Stimulated activated CD4-positive, alpha-beta T cell treated with anti-CD3 and anti-CD28 coated beads, Interleukin-12 subunit alpha, Interleukin-12 subunit beta, amount 100 ng/mL, for 4 hours (primary cell): ENCODE measurements around the gene B4GALT2.

Experiments
- DNase-seq: peaks from one replicate; pipeline ENCODE4 v3.0.0-alpha.2; 2020

The B4GALT2 gene

DNA sequence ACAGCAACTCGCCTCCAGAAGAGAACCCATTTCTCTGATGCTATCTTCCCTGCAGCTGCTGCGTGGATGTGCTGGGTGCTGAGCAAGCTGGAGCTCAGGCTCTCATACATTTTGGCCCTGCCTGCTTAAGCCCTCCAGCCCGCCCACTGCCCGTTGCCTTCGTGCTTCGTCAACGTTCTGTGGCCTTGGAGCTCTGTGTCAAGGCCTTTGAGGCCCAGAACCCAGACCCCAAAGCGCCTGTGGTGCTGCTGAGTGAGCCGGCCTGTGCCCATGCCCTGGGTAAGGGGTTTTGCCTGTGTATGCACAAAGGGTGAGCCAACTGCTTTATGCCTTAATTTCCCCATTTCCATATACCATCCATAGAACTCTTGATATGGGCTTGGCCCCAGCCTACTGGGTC lies 8.1 kb upstream of the B4GALT2 start:
- no peak for DNase-seq

DNA sequence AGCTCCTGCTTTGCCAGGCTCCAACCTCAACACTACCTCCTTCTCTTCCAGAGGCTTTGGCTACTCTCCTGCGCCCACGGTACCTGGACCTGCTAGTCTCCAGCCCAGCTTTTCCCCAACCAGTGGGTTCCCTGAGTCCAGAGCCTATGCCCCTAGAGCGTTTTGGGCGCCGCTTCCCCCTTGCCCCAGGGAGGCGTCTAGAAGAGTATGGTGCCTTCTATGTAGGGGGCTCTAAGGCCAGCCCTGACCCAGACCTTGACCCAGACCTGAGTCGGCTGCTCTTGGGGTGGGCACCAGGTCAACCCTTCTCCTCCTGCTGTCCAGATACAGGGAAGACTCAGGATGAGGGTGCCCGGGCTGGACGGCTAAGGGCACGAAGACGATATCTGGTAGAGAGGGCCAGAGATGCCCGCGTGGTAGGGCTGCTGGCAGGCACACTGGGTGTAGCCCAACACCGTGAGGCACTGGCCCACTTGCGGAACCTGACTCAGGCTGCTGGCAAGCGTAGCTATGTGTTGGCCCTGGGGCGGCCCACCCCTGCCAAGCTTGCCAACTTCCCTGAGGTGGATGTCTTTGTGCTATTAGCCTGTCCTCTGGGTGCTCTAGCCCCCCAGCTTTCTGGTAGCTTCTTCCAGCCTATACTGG lies 7.6 kb upstream of the B4GALT2 start:
- DNase-seq = no peak

DNA sequence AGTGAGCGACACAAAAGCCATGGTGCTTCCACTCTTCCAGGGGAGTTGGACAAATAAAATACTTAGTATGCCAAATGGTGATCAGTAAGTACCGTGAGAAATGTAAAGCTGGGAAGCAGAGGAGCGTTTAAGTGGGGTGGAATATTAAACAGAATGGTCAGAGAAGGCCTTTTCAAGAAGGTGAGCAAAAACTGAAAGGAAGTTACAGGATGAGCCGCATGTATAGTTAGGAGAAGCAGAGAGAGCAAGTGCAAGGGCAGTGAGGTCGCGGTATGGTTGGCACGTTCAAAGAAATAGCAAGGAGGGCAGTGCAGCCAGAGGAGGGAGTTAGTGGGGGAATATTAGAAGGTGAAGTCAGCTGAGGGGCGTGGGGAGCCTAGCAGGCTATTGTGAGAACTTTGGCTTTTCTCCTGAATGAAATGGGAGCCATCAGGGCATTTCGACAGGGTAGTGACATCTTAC lies 5.0 kb upstream of the B4GALT2 start:
- DNase-seq = no peak

DNA sequence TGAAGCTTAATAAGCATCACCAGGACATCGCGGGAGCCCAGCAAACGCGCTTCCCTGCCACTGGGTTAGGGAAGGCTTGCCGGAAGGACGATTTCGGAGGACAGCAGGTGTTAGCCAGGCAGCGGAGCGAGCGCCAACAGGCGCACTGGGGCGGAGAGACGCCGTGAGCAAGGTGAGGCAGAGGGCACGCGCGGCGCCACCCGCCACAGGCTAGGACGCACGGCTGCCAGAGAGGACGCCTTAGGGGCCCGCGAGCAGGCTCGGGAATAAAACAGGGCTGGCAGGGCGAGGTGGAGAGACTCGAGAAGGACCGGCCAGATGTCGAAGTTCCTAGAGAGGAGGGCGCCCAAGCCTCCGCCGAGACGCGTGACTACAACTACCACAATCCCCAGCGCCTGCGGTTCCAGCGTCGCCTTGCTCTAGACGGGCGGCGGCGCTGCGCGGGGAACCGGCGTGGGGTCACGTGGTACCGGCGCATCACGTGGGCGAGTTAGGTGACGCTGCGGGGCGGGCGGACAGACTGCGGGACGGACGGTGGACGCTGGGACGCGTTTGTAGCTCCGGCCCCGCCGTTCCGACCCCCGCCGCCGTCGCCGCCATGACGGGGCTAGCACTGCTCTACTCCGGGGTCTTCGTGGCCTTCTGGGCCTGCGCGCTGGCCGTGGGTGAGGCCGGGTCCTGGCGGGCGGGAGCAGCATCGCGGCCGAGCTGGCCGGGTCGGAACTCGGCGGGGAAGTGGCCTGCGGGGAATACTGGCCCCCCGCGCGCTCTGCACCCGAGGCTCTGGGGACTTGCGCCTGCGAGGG lies 4.4 kb upstream of the B4GALT2 start, which contains the start of gene ATP6V0B:
TSS of gene ATP6V0B (plus strand) at position 518 of the 806 bp plus-strand sequence. CDS start at position 599, 81 bp downstream.
- peak; percentile 96 for DNase-seq

DNA sequence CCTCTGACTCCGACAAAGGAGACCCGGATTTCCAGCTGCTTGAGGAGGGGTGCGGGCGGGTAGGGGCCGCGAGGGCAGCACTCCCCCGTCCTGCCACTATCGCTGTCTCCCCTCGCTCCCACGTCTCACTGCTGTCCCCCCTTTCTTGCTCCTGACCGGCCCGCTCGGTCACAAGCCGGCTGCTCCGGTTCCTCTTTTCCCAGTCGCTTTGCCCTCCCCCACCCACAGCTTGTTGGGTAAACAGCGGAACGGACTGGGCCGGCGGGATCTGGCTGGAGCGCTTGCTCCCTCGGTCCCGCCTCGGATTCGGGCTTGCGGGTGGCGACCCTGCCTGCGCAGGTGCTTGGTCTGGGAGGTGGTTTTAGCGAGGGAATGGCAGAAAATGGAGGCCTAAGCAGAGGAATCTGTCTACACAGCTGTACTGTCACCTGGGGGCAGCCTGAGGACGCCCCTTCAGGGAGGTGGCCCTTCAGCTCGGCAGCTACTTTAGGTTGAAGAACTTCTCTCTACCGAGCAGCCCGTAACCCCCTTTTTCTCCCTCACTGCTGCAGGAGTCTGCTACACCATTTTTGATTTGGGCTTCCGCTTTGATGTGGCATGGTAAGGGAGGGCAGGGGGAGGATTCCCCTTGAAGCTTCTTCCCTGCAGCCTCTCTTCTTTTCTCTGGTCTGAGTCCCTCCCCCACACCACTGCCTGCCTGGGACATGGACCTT lies 3.6 kb upstream of the B4GALT2 start:
- DNase-seq = no peak

DNA sequence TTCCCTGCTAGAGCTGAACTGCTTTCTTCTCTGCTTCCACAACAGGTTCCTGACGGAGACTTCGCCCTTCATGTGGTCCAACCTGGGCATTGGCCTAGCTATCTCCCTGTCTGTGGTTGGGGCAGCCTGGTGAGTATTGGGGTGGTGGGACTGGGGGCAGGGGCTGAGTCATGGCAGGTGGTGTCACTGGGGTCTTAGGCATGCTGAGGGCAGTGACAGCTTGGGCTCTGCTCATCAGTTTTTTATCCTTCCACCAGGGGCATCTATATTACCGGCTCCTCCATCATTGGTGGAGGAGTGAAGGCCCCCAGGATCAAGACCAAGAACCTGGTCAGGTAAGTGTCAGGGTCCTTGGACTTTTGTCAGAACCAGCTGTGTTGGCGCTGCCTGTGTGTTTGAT lies 3.0 kb upstream of the B4GALT2 start:
- DNase-seq = no peak

DNA sequence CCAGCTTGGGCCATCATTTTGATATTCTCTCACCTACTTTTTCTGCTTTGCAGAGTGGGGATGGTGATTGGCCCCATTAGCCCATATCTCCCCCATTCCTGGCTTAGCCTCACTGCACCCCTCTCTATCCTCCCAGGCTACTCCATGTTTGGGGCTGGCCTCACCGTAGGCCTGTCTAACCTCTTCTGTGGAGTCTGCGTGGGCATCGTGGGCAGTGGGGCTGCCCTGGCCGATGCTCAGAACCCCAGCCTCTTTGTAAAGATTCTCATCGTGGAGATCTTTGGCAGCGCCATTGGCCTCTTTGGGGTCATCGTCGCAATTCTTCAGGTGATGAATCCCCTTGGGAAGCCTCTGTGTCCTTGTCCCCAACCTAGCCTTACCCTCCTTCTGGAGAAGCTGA lies 2.1 kb upstream of the B4GALT2 start:
- no peak for DNase-seq

DNA sequence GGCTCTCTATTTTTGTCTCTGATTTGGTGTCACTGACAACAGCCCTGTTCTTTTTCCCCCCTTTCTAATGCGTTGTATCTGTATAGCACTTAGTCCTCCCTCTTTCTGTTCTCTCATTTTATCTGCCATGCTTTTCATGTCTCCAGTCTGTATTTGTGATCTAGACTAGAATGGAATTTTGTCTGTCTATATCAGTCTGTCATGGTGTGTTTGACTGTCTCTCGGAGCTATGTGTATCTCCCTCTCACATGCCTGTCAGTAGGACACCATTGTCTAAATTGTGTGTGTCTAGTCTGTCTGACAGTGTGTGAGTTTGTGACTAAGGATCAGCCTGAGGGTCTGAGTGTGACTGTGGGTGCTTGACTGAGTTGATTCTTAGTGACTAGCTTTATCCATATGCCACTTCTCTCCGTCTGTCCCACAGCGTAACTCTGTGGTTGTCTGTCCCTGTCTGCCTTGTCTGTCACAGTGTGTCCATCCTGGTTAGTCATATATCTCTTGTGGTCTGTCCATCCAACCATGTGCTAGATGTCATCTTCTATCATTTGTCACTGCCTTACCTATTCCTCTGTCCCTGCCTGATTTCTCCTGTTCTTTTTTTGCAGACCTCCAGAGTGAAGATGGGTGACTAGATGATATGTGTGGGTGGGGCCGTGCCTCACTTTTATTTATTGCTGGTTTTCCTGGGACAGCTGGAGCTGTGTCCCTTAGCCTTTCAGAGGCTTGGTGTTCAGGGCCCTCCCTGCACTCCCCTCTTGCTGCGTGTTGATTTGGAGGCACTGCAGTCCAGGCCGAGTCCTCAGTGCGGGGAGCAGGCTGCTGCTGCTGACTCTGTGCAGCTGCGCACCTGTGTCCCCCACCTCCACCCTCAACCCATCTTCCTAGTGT lies 1.4 kb upstream of the B4GALT2 start:
- DNase-seq = no peak

DNA sequence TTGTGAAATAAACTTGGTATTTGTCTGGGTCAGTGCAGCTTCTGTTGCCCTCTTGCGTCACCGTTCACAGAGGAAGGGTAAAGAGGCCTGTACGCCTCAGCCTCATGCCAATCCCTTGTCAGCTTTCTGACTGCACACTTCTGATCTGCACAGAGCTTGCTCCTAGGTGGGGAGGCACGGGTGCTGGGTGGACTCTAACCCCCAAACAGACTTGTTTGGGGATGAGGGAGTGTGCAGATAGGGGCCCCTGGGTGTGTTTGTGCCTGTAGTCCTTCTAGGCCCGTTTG lies 803 bp upstream of the B4GALT2 start:
- no peak for DNase-seq

DNA sequence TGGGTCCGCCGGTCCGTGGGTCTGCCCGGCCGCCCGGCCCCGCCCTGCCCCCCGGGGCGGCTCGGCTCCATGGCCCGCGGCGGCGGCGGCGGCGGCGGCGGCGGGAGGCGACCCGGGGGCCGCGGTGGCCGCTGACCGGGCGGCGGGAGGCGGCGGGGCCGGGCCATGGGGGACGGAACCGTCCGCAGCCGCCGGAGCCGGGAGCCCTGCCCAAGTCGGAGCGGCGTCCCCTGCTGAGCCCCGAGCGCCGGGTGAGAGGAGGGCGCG lies 184 bp downstream of the B4GALT2 start:
- no peak for DNase-seq

DNA sequence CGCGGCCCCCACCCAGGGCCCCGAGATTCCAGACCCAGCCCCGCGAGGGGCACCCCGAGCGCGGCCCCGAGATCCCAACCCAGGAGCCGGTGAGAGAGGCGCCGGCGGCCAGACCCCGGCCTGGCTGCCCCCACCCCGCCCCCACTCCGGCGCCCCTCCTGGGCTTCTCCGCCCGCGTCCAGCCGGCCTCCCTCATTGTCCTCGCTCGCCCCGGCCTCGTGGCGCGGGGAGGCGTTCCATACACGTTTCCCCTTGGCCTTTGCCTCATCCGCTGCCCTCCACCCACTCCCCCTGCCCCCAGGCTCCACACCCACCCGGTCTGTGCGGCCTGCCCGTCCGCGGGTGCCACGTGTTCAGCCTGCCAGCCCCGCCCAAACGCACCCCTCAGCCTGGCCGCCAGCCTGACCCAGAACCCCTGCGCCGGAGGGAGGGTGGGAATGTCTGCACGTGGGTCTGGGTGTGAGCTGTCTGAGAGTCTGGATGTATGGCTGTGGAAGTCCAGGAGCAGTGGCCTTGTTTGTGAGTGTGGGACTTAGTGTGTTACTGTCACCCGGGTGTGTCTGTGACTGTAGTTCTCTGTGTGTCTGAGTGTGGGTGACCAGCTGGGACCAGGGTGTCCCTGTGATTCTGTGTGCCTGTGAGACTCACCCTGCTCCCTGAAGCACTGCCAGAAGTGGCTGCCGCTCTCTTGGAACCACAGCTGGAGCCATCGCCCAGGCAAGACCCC lies 681 bp downstream of the B4GALT2 start:
- peak; percentile 37 for DNase-seq

DNA sequence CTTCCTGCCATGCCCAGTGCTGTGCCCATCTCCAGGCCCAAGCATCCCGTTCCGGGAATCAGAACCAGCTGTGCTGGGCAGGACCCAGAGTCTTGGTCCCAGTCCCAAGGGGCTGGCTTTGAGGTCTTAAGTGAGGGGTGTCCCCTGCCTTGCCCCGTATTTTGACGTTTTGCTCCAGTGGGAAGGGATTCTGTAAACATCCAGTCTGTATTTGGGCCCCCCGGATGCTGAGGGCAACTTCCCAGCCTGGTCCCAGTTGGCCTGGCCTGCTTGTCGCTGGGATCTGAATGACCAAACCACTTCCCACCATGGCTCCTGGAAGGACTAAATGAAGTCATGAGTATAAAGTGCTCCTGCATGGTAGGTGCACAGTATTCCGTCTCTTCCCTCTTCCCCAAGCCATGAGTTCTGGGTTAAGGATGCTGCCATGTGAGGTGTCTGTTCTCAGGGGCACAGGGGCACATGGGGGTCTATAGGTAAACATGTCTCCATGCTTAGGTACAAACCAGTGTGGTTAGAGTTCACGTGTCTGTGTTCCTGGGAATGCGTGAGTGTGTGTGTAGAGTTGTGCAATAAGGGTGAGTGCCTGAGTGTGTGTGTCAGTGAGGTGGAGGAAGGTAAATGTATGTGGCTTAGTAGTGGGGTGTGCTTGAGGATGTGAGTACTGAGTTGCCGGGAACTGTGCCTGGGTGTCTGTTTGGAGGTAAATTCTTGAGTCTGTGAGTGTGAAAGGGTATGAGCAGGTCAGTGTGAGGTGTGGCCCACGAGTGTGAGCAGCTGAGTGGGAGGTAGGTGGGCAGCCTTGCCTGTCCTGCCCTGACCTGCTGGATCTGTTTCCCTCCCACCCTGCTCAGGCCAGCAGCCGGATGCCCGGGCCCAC lies 1.5 kb downstream of the B4GALT2 start:
- no peak for DNase-seq

DNA sequence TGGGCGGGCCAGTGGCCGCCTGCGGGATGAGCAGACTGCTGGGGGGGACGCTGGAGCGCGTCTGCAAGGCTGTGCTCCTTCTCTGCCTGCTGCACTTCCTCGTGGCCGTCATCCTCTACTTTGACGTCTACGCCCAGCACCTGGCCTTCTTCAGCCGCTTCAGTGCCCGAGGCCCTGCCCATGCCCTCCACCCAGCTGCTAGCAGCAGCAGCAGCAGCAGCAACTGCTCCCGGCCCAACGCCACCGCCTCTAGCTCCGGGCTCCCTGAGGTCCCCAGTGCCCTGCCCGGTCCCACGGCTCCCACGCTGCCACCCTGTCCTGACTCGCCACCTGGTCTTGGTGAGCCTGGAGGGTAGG lies 2.1 kb downstream of the B4GALT2 start:
- DNase-seq = no peak

DNA sequence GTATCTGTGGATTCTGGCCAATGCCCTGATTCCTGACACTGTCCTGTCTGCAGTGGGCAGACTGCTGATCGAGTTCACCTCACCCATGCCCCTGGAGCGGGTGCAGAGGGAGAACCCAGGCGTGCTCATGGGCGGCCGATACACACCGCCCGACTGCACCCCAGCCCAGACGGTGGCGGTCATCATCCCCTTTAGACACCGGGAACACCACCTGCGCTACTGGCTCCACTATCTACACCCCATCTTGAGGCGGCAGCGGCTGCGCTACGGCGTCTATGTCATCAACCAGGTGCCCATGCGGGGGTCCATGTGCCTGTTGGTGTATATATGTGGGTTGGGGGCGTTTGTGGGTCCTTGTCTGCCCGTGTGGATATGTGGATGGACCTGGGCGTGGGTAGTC lies 2.6 kb downstream of the B4GALT2 start:
- DNase-seq = no peak

DNA sequence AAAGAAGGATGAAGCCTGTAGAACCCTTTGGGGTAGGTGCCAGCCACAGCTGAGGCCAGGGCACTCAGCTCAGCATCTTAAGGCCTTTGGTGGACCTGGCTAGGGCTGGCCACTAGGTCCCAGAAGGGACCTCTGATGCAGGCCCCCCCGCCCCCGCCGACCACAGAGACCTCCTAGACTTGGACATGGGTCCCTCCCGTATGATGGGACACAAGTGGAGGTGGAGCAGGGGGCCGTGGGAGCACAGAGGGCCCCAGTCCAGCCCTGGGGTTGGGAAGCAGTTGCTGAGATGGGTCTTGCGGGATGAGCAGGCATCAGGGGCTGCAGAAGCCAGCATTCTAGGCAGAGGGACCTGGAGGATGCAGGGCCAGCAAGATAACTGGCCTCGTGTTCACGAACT lies 3.2 kb downstream of the B4GALT2 start:
- no peak for DNase-seq

DNA sequence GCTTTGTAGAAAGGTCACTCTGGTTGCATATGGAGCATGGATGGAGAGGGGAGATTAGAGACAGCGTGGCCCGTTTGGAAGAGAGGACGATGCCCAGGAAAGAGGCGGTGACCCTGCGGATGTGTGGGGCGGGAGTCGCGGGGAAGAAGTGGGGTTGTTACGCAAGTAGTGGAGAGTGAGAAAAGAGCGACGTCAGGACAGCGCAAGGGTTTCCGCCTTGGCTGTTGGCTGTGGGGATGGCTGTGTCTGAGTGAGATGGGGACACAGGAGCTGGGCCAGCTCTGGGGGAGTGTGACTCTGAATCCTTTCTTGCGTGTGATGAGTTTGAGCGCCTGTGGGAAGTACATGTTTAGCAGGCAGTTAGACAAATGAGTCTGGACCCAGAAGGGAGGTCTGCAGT lies 3.8 kb downstream of the B4GALT2 start:
- no peak for DNase-seq

DNA sequence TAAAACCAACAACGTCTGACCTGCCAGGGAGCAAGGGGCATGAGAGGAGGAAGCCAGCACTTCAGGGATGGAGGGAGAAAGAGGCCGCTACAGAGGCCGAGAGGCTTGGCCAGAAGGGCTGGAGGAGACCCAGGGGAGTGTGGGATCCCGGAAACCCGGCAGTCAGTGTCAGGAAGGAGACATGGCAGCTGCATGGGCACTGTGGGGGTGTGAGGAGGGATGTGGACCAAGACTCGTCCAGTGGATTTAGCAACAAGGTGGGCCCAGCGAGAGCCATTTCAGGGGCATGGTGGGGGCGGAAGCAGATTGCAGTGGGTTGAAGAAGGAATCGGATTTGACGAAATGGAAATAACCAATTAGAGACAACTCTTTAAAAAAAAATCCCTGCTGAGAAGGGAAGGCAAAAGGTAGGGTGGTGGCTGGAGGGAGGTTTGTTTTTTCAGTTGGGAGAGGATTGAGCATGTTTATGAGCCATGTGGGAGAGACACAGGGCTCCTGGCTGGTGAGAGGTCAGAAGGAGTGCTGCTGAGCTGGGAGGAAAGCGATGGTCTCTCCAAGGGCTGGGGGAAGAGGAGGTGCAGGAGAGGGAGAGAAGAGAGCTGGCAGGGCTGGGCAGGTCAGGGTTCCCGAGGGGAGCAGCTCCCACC lies 4.4 kb downstream of the B4GALT2 start:
- DNase-seq = no peak

DNA sequence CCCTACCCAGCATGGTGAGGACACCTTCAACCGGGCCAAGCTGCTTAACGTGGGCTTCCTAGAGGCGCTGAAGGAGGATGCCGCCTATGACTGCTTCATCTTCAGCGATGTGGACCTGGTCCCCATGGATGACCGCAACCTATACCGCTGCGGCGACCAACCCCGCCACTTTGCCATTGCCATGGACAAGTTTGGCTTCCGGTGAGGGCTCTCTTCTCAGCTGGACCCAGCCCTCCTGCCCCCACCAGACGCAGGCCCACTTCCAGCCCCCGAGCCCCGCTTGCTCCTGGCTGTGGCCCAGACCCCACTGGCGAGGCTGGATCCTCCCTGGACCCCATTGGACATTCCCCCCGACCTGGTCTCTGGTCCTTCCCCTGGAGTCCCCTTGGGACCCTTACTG lies 5.8 kb downstream of the B4GALT2 start:
- no peak for DNase-seq

DNA sequence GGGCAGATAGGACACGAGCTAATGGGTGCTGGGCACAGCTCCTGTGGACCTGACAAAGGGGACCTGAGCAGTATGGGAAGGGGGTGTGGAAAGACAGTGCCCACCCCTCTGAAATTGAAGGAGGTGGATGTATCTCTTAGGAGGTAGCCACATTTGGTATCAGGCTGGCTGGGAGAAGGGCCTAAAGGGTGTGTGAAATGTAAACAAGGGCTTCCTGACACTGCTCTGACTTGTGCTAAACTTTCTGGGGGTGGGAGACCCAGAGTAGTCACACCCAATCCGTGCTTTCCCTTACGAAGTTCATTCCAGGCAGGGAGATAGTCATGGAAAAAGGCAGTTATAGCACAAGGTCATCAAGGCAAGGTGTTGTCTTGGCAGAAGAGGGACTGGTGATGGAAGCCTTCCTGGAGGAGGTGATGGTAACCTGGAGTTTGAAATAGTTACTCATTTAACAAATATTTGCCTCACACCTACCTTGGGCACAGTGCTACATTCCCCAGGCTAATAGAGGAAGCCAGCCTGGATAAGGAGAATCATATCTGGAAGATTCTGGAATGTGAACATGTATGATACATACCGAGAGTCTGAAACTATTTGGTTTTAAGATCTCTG lies 7.1 kb downstream of the B4GALT2 start:
- no peak for DNase-seq

DNA sequence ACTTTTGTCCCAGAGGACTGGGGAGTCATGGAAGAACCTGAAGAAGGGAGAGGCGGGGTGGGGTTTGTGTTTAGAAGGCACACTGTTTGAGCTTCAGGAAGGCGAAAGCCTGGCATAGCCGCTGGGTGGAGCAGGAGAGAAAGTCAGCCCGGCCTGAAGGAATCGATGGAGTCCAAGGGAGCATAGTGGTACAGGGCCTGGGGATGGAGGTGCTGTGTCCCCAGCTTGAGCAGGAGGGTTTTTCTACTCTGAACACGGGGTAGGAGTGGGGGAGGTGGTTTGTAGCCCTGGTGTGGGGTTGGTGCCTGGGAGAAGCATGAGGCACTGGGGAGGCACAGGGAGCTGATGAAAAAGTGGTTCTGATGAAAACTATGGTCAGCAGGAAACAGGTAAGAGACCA lies 7.7 kb downstream of the B4GALT2 start:
- no peak for DNase-seq
